Measurements from ENCODE around the gene JMJD7. TPM values are rescaled to one million over a fixed set of nuclear protein-coding genes. Genes with fewer than 3 reads are reported as not detected.

JMJD7 gene
- total RNA-seq, 4 donors from 2014 or later = 0.59 to 27.2 (median 9.8) TPM

DNA sequence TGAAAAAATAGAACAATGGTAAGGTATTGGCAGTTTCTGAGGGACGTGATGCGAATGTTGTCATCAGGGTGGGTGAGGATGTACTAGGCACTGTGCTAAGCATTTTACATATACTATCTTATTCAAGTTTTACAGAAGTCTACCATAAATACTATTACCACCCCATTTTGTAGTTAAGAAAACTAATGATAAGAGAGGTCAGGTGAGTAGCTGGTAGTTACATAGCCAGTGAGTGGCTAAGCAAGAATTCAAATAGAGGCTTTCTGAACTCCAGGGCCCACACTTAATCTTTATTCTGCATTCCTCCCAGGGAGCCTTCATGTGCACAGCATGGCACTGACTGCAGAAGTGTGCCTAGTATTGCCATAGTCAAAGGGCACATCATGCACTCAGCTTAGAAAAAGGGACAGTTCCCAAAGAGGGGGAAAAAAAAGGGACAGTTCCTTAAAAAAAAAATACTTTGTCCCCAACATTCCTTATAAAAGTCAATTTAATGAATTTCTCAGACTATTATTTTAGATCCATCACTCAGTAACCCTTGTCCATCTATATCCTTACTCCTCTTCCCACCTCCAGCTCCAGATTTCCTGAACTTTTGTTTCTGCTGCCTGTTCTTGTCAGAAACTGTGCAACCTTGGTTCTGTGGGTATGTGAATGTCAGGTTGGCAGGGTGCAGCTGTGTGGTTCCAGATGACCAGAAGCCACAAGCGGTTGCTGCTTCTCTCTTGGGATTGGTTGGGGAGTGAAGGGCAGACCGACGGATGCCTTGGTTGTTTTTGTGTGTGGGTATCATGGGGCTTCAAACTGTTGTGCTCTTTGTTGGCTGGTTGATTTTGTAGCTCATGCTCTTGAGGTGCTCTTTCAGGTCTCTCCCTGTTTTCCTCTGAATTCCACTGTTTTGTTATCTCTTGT is 45.3 kb upstream of the JMJD7 start:
- intact Hi-C loops (cut with DNase I; ENCODE audit: low total_unique reads) = no loop called here

GRCh38 chr15:41783296-41783695 is 44.6 kb upstream of the JMJD7 start:
- DNase-seq = no peak
- H3K27ac ChIP-seq = no peak overlapping the region
- no peaks in the 10 kb centered on the region for H3K4me1 ChIP-seq
- H3K36me3 ChIP-seq = no peaks in the 10 kb centered on the region
- no peaks in the 10 kb centered on the region for H3K27me3 ChIP-seq
- no peak overlapping the region for H3K4me3 ChIP-seq
- no peak for TF ChIP-seq CTCF (IDR thresholded peaks at IDR 0.05)
- no peaks in the 10 kb centered on the region for H3K9me3 ChIP-seq
- intact Hi-C loops (cut with DNase I; ENCODE audit: low total_unique reads) = no loop called here

More for the DNA sequence above, 45.3 kb upstream of the JMJD7 start:
- Histone ChIP-seq H3K36me3 (no peaks in the 10 kb centered on the region), H3K4me1 (no peaks in the 10 kb centered on the region), H3K9me3 (no peaks in the 10 kb centered on the region), H3K27me3 (no peaks in the 10 kb centered on the region), H3K27ac (no peak overlapping the region), H3K4me3 (no peak overlapping the region)
- no peak for DNase-seq
- no peak for TF ChIP-seq CTCF (IDR thresholded peaks at IDR 0.05)
- TF ChIP-seq POLR2A (IDR thresholded peaks at IDR 0.05) = no peak

DNA sequence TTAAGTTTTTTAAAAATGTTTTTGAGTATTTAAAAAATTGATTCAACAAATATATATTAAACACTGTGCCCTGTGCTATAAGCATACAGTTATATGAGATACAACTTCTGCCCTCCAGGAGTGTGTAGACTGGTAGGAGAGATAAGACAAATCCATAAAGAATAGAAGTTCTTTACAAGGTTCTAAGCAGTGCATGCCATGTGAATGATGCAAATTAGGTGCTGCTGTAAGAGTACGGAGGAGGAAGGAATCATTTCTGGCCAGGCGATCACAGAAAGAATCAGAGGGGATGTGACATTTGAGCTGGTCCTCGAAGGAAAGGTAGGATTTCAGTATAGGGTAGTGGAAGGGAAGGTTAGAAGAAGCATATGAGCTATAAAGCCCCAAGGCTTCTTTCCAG is 39.6 kb upstream of the JMJD7 start:
- no peaks in the 10 kb centered on the region for H3K27me3 ChIP-seq
- H3K4me3 ChIP-seq = no peak overlapping the region
- no peaks in the 10 kb centered on the region for H3K36me3 ChIP-seq
- DNase-seq = no peak
- intact Hi-C loops (cut with DNase I; ENCODE audit: low total_unique reads) = no loop called here
- no peaks in the 10 kb centered on the region for H3K9me3 ChIP-seq
- no peak overlapping the region for H3K27ac ChIP-seq
- TF ChIP-seq POLR2A (IDR thresholded peaks at IDR 0.05) (no peak), CTCF (IDR thresholded peaks at IDR 0.05) (no peak)
- peaks cover 6 to 12% of the 10 kb centered on the region in 2 donors for H3K4me1 ChIP-seq

DNA sequence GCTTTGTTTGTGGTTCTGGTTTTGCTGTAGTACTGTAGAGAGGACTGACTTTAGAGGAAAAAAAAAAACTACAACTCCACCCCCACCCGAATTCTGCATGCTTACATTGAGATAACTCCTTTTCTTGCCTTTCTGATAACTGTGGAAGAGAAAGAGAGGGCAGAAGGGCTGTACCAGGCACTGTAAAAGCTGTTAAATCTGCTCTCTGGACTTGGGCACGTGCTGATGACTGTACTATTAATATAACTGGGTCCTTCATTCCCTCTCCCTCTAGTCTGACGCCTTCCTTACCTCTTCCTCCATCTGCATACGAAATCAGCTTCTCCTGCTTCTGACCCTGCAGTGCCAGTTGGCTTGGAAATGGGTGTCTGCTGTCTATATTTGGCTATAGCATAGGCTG is 38.7 kb upstream of the JMJD7 start:
- H3K4me1 ChIP-seq = peaks cover 6 to 12% of the 10 kb centered on the region in 2 donors
- H3K4me3 ChIP-seq = no peak overlapping the region
- TF ChIP-seq CTCF (IDR thresholded peaks at IDR 0.05) = no peak
- no peak for TF ChIP-seq POLR2A (IDR thresholded peaks at IDR 0.05)
- no peak for DNase-seq
- no peaks in the 10 kb centered on the region for H3K36me3 ChIP-seq
- peak overlapping the region; percentile 22 to 34 for H3K27ac ChIP-seq
- intact Hi-C loops (cut with DNase I; ENCODE audit: low total_unique reads) = no loop called here
- H3K27me3 ChIP-seq = no peaks in the 10 kb centered on the region
- no peaks in the 10 kb centered on the region for H3K9me3 ChIP-seq

DNA sequence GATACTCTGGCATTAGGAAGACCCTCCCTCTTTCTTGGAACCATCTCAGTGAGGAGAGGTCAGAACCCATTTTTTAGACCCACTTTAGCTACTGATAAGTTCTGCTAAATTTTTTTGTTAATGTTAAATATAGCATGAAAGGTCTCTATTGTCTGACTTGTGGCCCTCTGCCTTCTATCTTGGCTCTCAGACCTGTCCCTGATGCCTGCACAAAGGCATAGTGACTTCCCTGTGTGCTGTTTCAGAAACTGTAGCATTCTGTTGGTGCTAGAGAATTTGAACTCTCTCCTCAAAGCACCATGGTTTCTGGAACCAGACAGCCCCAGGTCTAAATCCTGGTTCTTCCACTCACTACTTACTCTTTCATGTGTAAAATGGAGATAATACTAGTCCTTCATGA is 38.2 kb upstream of the JMJD7 start:
- DNase-seq = no peak
- Histone ChIP-seq H3K4me1 (peaks cover 6 to 12% of the 10 kb centered on the region in 2 donors), H3K4me3 (no peak overlapping the region), H3K9me3 (no peaks in the 10 kb centered on the region), H3K27me3 (no peaks in the 10 kb centered on the region), H3K36me3 (no peaks in the 10 kb centered on the region), H3K27ac (peak overlapping the region; percentile 22 to 34)
- TF ChIP-seq POLR2A (IDR thresholded peaks at IDR 0.05) = no peak
- TF ChIP-seq CTCF (IDR thresholded peaks at IDR 0.05) = no peak
- intact Hi-C loops (cut with DNase I; ENCODE audit: low total_unique reads) = no loop called here

Data from uterus (tissue), 4 donors.